GM19438 (cell line): ENCODE data around the gene NDUFS2.

Source experiments
- ATAC-seq: cut with Tn5 transposase; IDR thresholded peaks from one replicate; pipeline ENCODE4 v1.9.1; 2021; ENCODE audit warnings: low read depth; ENCODE audit not compliant: unreplicated experiment

Gene NDUFS2

DNA sequence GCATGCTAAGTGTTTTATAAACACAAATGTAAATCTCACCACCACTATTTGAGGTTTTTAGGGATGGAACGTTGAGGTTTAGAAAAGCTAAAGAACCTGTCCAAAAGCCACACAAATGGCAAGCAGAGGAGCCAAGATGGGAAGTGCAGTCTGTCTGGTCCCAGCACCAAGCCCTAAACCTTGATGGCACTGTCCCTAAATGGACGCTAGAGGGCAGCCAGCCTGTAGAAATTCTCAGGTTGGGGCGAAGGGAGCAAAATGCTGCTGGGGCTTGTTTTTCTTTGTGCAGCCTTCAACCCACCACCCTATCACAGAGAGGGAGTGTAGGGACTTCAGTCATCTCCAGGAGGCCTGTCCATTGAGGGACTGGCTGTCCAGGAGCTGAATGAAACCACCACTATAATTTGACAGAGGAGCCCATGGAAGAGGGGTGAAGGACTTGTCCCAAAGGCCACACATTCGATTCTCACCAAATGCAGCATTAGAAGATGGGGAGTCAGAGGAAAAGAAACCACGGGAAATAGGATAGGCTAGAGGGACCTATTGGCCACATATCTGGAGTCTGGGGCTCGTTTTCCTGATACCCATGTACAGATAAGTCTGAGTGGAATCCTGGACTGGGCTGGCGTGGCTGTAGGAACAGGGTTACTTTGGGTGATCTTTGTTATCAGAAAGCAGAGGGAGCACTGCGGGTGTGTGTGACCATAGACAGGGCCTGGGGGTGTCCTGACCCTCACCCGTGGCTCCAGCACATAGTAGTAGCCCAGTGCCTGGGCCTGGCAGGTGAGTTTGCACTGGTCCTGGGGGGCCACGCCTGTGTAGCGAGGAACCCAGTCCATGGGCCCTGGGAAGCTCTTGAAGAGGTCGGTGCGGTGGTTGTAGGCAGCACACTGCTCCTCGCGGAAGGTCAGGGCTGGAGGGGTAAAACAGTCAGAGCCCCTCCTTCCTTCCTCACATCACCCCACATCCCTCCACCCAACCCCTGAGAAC is 9.4 kb upstream of the NDUFS2 start:
- ATAC-seq: peak; percentile 58

DNA sequence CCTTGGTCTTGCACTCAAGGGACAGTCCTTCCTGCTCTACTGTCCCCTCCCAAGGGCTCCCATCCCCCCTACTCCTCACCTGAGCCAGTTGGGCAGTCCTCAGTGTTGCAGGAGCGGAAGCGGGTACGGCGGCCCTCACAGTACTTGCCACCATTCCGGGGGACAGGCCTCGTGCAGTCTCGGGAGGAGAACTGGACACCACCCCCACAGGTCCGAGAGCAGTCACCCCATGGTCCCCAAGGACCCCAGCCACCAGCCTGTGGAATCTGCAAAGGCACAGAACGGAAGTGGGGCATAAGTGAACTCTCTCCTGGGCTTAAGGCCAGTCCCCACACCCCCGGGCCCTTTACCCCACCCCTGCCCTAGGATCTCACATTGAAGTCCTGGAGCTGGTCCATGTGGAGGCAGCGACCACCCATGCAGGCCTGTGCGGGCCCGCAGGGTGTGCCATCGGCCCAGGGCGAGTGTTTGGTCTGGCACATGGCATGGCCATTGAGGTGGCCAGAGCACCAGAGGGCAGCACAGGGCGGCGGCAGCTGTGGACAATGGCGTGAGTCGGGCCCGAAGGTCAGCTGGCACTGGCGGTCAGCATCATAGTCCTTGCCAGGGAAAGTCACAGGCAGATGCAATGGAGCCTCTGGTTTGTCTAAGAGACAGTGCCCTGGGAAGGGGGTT is 8.5 kb upstream of the NDUFS2 start:
- ATAC-seq: no peak

DNA sequence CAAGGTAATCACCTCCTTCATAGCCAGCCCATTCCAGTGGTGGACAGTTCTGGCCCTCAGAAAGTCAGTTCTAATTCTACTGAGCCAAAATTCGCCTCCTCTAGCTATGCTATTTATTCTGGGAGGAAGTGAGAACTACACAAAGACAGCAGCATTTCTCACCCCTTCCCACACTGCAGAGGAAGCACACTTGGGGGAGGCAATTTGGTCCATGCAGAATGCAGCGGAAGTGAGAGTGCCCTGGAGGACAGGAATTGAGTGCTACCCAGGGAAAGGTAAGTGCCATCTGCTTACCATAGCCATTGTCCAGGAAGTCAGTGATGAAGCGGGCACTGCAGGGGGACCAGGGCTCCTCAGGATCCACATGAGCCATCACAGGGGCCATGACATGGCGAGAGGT is 7.0 kb upstream of the NDUFS2 start:
- ATAC-seq: peak; percentile 54

- no peak for ATAC-seq
Measured at GRCh38 chr1:161196111-161196510, 6.1 kb upstream of the NDUFS2 start.

- no peak for ATAC-seq
Measured at GRCh38 chr1:161196521-161197451, 5.4 kb upstream of the NDUFS2 start.

- no peak for ATAC-seq
Measured at GRCh38 chr1:161197560-161198193, 4.5 kb upstream of the NDUFS2 start.

DNA sequence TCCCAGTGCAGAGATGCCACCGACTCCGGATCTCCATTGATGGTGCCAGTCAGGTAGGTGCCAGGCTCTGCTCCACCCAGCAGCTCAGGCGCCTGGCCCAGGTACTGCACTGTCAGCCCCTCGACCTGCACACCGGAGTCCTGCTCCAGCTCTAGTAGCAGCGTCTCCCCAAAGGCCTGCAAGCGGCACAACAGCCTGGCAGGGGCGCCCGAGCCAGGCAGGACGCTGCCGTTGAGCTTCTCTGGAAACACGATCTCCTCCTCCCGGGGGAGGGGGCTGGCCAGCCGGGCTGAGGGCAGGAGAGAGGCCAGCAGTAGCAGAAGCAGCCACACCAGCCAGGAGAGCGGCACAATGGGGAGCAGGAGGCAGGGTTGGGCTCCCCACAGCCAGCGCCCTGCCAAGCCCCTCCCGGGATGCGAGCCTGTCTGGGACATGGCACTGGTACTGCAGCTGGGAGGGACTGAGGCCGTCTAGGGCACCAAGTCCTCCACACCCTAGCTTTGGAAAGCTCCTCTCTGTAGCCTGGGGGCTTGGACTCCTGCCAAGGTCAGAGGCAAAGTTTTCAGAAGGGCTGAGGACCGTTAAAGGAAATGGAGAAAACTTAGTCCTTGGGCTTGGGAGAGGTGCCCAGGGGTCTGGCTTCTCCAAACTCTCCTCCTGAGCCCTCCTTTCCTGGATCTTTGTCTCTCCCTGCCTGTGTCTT is 3.8 kb upstream of the NDUFS2 start:
- ATAC-seq: no peak

DNA sequence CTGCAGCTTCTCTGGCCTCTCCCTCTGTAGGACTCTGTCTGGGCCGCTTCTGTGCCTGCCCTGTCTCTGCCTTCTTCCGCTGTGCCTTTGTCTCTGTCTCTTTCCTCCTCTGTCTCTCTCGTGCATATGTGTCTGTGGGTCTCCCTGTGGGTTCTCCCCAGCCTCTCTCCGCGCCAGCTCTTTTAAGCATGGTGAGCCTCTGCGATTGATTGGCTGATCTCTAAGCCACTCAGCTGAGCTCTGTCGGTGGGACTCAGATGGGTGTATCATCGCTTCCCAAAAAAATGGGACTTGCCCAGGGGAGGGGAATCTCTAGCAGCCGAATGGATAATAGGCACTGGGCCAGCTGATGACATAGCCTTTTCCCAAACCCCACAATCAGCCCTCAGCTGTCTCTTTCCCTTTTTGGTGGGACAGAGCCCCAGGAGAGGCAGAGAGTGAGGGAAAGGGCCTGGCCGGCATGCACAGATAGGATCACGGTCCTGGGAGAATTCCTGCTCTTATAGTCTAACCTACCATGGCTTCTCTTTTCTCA is 3.2 kb upstream of the NDUFS2 start, which contains the start of gene ADAMTS4:
Gene ADAMTS4 (minus strand): TSS at position 158 of the 535 bp plus-strand sequence. CDS start 427 bp downstream, outside the sequence.
- no peak for ATAC-seq

DNA sequence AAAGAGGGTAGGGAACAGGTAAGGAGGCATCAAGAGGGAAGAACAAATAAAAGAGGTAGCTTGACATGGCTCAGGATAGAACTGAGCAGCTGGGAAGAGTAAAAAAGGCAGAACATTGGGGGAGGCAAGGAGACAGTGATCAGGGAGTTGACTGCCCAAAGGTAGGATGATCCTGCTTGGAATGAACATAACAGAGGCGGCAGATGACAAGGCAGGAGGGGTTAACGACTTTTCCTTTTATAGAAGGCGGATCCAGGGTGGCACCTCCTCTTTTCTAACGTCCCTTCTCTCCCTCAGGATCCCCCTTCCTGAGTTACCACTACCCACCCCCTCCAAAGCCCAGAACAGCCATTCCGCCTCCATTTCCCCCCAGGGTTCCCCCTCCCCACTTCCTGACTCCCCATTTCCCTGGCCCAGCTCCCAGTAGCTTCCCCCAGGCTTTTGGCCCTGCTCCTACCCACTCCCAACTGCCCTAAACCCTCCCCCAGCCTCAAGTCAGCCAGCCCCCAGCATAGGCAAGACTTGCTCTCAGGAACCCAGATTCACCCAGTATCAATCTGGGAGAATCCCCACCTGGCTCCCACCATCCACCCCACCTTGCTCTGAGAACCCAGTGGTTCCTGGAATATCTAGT is 2.5 kb upstream of the NDUFS2 start:
- ATAC-seq: no peak

GRCh38 chr1:161200421-161200991 is 1.7 kb upstream of the NDUFS2 start:
- no peak for ATAC-seq

DNA sequence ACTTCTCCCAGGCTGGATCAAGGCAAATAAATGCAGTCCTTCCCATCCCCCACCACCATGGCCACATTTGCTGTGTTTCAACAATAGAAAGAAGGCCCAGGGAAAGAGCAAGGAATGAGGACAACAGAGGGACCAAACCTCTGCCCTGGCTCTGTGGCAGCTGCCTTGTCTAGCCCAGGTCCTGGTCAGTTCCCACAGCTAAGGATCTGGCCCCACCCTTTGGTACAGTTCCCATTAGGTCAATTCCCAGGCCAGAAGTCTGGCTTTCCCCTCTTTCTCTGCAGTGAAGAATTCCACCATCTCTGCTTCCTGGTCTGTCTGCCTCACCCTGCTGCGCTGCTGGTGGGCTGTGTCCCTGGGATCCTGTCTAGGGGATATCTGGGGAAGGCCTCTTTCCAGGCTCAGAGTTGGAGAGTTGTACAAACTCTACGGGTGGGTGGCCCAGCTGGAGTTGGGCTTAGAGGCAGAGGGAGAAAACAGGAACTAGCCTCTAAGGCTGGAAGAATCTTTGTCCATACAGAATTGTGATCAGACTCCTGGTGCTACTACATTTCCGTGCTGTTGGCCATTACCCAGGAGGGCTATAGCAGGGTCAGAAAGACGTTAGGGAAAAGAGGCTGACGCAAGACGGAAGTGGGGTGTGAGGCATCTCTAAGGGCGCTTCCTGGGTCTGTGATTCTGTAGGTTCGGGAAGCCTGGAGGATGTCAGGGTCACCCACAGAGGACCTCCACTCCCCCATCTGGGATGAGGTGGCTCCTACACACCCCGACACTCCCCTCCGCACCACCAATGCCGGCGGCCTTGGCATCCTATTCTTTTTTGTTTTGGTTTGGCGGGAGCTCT is 953 bp upstream of the NDUFS2 start:
- ATAC-seq: no peak

- no peak for ATAC-seq
Measured at GRCh38 chr1:161206411-161207140, 4.4 kb downstream of the NDUFS2 start.

GRCh38 chr1:161207173-161207572 is 5.0 kb downstream of the NDUFS2 start:
- no peak for ATAC-seq

DNA sequence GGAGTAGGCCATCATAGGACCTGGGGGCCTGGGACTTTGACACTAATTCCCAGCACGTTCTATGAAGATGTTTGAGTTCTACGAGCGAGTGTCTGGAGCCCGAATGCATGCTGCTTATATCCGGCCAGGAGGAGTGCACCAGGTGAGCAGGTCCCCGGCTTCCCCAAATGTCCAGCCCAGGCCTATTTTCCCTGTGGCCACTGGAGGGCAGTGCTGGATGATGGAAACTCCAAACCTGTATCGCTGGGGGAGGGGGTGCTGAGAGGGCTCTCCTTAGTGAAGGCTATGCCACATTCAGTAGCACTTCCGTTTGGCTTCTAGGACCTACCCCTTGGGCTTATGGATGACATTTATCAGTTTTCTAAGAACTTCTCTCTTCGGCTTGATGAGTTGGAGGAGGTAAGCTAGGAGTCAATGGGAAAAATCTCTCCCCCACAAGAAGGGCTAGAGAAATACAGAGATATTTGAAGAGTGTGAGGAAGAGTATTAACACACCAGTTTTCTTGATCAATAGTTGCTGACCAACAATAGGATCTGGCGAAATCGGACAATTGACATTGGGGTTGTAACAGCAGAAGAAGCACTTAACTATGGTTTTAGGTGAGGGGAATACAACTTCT is 7.7 kb downstream of the NDUFS2 start:
- peak; percentile 81 for ATAC-seq

DNA sequence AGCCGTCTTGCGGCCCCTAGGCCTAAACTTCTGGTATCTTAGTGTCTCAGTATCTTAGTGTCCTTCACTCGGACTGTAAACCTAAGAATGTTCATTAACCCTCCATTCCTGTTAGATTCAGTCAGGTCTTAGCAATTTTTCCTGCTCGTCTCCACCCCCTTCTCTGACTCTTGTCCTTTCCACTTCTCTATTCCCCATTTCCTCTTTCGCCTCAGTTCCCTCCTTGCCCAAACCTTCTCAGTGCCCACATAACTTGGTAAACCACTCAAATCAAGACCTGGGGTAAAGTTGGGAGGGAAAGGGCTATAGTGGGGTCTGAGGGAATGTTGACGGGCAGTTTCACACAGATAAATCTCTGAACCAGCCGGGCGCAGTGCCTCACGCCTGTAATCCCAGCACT is 12.2 kb downstream of the NDUFS2 start:
- ATAC-seq: no peak

- ATAC-seq: no peak
Measured at GRCh38 chr1:161215076-161215475, 12.9 kb downstream of the NDUFS2 start, which contains the start of gene FCER1G. TSS of gene FCER1G (plus strand) at chr1:161215295. CDS start at chr1:161215322, 27 bp downstream.
